ENCODE results near the gene STXBP3. TPM values are rescaled to one million over a fixed set of nuclear protein-coding genes. Genes with fewer than 3 reads are reported as not detected.

STXBP3 gene
- total RNA-seq, 1 donor from 2014 or later, result 19.5 TPM

- no peaks in the 10 kb centered on the region for H3K36me3 Mint-ChIP-seq (ENCODE audit: unreplicated experiment)
- H3K9me3 Mint-ChIP-seq (ENCODE audit: unreplicated experiment), result peaks cover 3% of the 10 kb centered on the region
- H3K27me3 Mint-ChIP-seq (ENCODE audit: unreplicated experiment), result no peaks in the 10 kb centered on the region
- no peak overlapping the region for H3K4me3 Mint-ChIP-seq (ENCODE audit: unreplicated experiment)
- no peak for DNase-seq
- no peak overlapping the region for H3K27ac Mint-ChIP-seq (ENCODE audit: unreplicated experiment)
- TF ChIP-seq CTCF (IDR thresholded peaks at IDR 0.05; ENCODE audit: partially characterized antibody, unreplicated experiment), result no peak
- H3K4me1 Mint-ChIP-seq (ENCODE audit: low read depth, unreplicated experiment), result peaks cover 15% of the 10 kb centered on the region
Measured at GRCh38 chr1:108814343-108815125, 68.1 kb downstream of the STXBP3 start.

- H3K4me1 Mint-ChIP-seq (ENCODE audit: low read depth, unreplicated experiment), result peaks cover 15% of the 10 kb centered on the region
- no peaks in the 10 kb centered on the region for H3K27me3 Mint-ChIP-seq (ENCODE audit: unreplicated experiment)
- peaks cover 3% of the 10 kb centered on the region for H3K9me3 Mint-ChIP-seq (ENCODE audit: unreplicated experiment)
- DNase-seq, result no peak
- H3K4me3 Mint-ChIP-seq (ENCODE audit: unreplicated experiment), result no peak overlapping the region
- no peak overlapping the region for H3K27ac Mint-ChIP-seq (ENCODE audit: unreplicated experiment)
- TF ChIP-seq CTCF (IDR thresholded peaks at IDR 0.05; ENCODE audit: partially characterized antibody, unreplicated experiment), result no peak
- H3K36me3 Mint-ChIP-seq (ENCODE audit: unreplicated experiment), result no peaks in the 10 kb centered on the region
Measured at GRCh38 chr1:108815566-108815965, 69.1 kb downstream of the STXBP3 start.

- Mint-ChIP-seq H3K36me3 (ENCODE audit: unreplicated experiment) (no peaks in the 10 kb centered on the region), H3K27me3 (ENCODE audit: unreplicated experiment) (no peaks in the 10 kb centered on the region), H3K4me3 (ENCODE audit: unreplicated experiment) (peak overlapping the region; percentile 37), H3K27ac (ENCODE audit: unreplicated experiment) (peak overlapping the region; percentile 94), H3K9me3 (ENCODE audit: unreplicated experiment) (peaks cover 3% of the 10 kb centered on the region), H3K4me1 (ENCODE audit: low read depth, unreplicated experiment) (peaks cover 15% of the 10 kb centered on the region)
- peak; percentile 65 for DNase-seq
- TF ChIP-seq CTCF (IDR thresholded peaks at IDR 0.05; ENCODE audit: partially characterized antibody, unreplicated experiment), result no peak
Measured at GRCh38 chr1:108816049-108816893, 69.8 kb downstream of the STXBP3 start.

GRCh38 chr1:108817016-108817415 lies 70.5 kb downstream of the STXBP3 start:
- H3K27ac Mint-ChIP-seq (ENCODE audit: unreplicated experiment), result peak overlapping the region; percentile 94
- peaks cover 15% of the 10 kb centered on the region for H3K4me1 Mint-ChIP-seq (ENCODE audit: low read depth, unreplicated experiment)
- H3K27me3 Mint-ChIP-seq (ENCODE audit: unreplicated experiment), result no peaks in the 10 kb centered on the region
- H3K36me3 Mint-ChIP-seq (ENCODE audit: unreplicated experiment), result no peaks in the 10 kb centered on the region
- H3K4me3 Mint-ChIP-seq (ENCODE audit: unreplicated experiment), result no peak overlapping the region
- DNase-seq, result no peak
- TF ChIP-seq CTCF (IDR thresholded peaks at IDR 0.05; ENCODE audit: partially characterized antibody, unreplicated experiment), result no peak
- peaks cover 5% of the 10 kb centered on the region for H3K9me3 Mint-ChIP-seq (ENCODE audit: unreplicated experiment)

Data from glutamatergic neuron (in vitro differentiated cells).